Glutamatergic neuron (in vitro differentiated cells): Measurements from ENCODE around the gene HPF1. TPM values are rescaled to one million over a fixed set of nuclear protein-coding genes. Genes with fewer than 3 reads are reported as not detected.
"Not testable (repeated sequence)": the region's sequence is repeated elsewhere in the genome, so short reads cannot be mapped to it uniquely, and the experiment has no call there.

Experiments
- DNase-seq: peaks from one replicate; pipeline ENCODE4 v3.0.0; 2022
- H3K27ac Mint-ChIP-seq: one replicate; pipeline ENCODE4 v1.8.0; 2020; ENCODE audit warnings: mild to moderate bottlenecking, mixed read lengths, inconsistent platforms; ENCODE audit not compliant: unreplicated experiment
- H3K27me3 Mint-ChIP-seq: one replicate; pipeline ENCODE4 v1.8.0; 2020; ENCODE audit warnings: mild to moderate bottlenecking, moderate library complexity, mixed read lengths, inconsistent platforms; ENCODE audit not compliant: unreplicated experiment
- H3K36me3 Mint-ChIP-seq: one replicate; pipeline ENCODE4 v1.8.0; 2020; ENCODE audit warnings: mild to moderate bottlenecking, mixed read lengths, inconsistent platforms; ENCODE audit not compliant: unreplicated experiment
- H3K4me1 Mint-ChIP-seq: one replicate; pipeline ENCODE4 v1.8.0; 2020; ENCODE audit warnings: mild to moderate bottlenecking, low read depth, mixed read lengths, inconsistent platforms; ENCODE audit not compliant: unreplicated experiment
- H3K4me3 Mint-ChIP-seq: one replicate; pipeline ENCODE4 v1.8.0; 2020; ENCODE audit warnings: mild to moderate bottlenecking, mixed read lengths, inconsistent platforms; ENCODE audit not compliant: unreplicated experiment
- H3K9me3 Mint-ChIP-seq: one replicate; pipeline ENCODE4 v1.8.0; 2020; ENCODE audit warnings: mild to moderate bottlenecking, moderate library complexity, mixed read lengths, inconsistent platforms; ENCODE audit not compliant: unreplicated experiment
- CTCF ChIP-seq: fragments of 200-600 bp; sonication (generic); IDR thresholded peaks from one replicate; pipeline ENCODE4 v1.5.0; 2021; ENCODE audit not compliant: partially characterized antibody, unreplicated experiment
- total RNA-seq: library from RNA; stranded (reverse); fragmentation: NEBNext Ultra II Directional; extraction: Animal tissue kit (Norgen Biotek cat#: 25700); gene quantifications from one replicate; pipeline ENCODE4 v1.2.1, GENCODE V29; 2021; ENCODE audit not compliant: unreplicated experiment

Gene HPF1
- total RNA-seq, 1 donor from 2014 or later, result 25.0 TPM

- H3K27me3 Mint-ChIP-seq, result peaks cover 1% of the 10 kb centered on the region
- H3K36me3 Mint-ChIP-seq, result no peaks in the 10 kb centered on the region
- no peak overlapping the region for H3K27ac Mint-ChIP-seq
- H3K4me3 Mint-ChIP-seq, result peak overlapping the region; percentile 42
- no peaks in the 10 kb centered on the region for H3K4me1 Mint-ChIP-seq
- peak; percentile 52 for DNase-seq
- peak; percentile 29 for TF ChIP-seq CTCF
- H3K9me3 Mint-ChIP-seq, result peaks cover 6% of the 10 kb centered on the region
Observed at GRCh38 chr4:169774466-169775445, 17.0 kb upstream of the HPF1 start.

GRCh38 chr4:169773889-169774288 lies 16.1 kb upstream of the HPF1 start:
- no peaks in the 10 kb centered on the region for H3K4me1 Mint-ChIP-seq
- H3K4me3 Mint-ChIP-seq, result no peak overlapping the region
- no peak for TF ChIP-seq CTCF
- H3K27me3 Mint-ChIP-seq, result peaks cover 1% of the 10 kb centered on the region
- DNase-seq, result no peak
- H3K36me3 Mint-ChIP-seq, result no peaks in the 10 kb centered on the region
- H3K9me3 Mint-ChIP-seq, result peaks cover 6% of the 10 kb centered on the region
- no peak overlapping the region for H3K27ac Mint-ChIP-seq

GRCh38 chr4:169771556-169772080 lies 13.9 kb upstream of the HPF1 start:
- not testable (repeated sequence) for H3K27me3 Mint-ChIP-seq, H3K36me3 Mint-ChIP-seq, H3K4me3 Mint-ChIP-seq

GRCh38 chr4:169770416-169770815 lies 12.7 kb upstream of the HPF1 start:
- H3K27me3 Mint-ChIP-seq, result peaks cover 1% of the 10 kb centered on the region
- H3K4me3 Mint-ChIP-seq, result no peak overlapping the region
- H3K27ac Mint-ChIP-seq, result no peak overlapping the region
- no peaks in the 10 kb centered on the region for H3K4me1 Mint-ChIP-seq
- no peak for DNase-seq
- TF ChIP-seq CTCF, result no peak
- H3K9me3 Mint-ChIP-seq, result peaks cover 2% of the 10 kb centered on the region
- H3K36me3 Mint-ChIP-seq, result no peaks in the 10 kb centered on the region

More at GRCh38 chr4:169771556-169772080, 13.9 kb upstream of the HPF1 start:
- H3K9me3 Mint-ChIP-seq, DNase-seq, H3K4me1 Mint-ChIP-seq, H3K27ac Mint-ChIP-seq: not testable (repeated sequence)

- no peak overlapping the region for H3K27ac Mint-ChIP-seq
- no peak overlapping the region for H3K4me3 Mint-ChIP-seq
- H3K27me3 Mint-ChIP-seq, result no peaks in the 10 kb centered on the region
- H3K4me1 Mint-ChIP-seq, result no peaks in the 10 kb centered on the region
- H3K9me3 Mint-ChIP-seq, result peaks cover 2% of the 10 kb centered on the region
- no peak for DNase-seq
- H3K36me3 Mint-ChIP-seq, result no peaks in the 10 kb centered on the region
- TF ChIP-seq CTCF, result no peak
Observed at GRCh38 chr4:169768385-169768784, 10.6 kb upstream of the HPF1 start.
